Loucy (cell line): Measurements from ENCODE around the gene SLC22A23.
A peak's percentile ranks its signal among the peaks of the same experiment; 100 is the strongest.

Experiments used
- CTCF ChIP-seq: fragments of 200-600 bp; sonication (generic); conservative IDR thresholded peaks from 2 replicates; pipeline ENCODE4 v1.5.1; 2014; ENCODE audit warnings: mild to moderate bottlenecking, antibody characterized with exemption, low read length
- EZH2phosphoT487 ChIP-seq: fragments of 200-600 bp; IDR thresholded peaks from 2 replicates; pipeline ENCODE4 v1.6.1; 2018; ENCODE audit warnings: antibody characterized with exemption, mild to moderate bottlenecking, moderate library complexity, borderline replicate concordance

GRCh38 chr6:3433005-3433404 lies 23.8 kb downstream of the SLC22A23 start:
- TF ChIP-seq CTCF (peak; percentile 28; the same call in 1 of the 2 replicates), EZH2phosphoT487 (no peak)
